Measurements from ENCODE around the gene PTHLH. TPM values are rescaled to one million over a fixed set of nuclear protein-coding genes. Genes with fewer than 3 reads are reported as not detected.
A peak's percentile ranks its signal among the peaks of the same experiment; 100 is the strongest.

Gene PTHLH
- total RNA-seq, 1 experiment from 2014 or later: not detected

- no peaks in the 10 kb centered on the region for H3K36me3 Mint-ChIP-seq
- H3K27ac Mint-ChIP-seq: no peak overlapping the region
Measured at GRCh38 chr12:27998170-27998569, 25.6 kb upstream of the PTHLH start.

GRCh38 chr12:27996761-27997160 lies 24.2 kb upstream of the PTHLH start:
- no peaks in the 10 kb centered on the region for H3K27me3 Mint-ChIP-seq (ENCODE audit: low read depth)
- peak overlapping the region; percentile 66; the same call in 1 of the 2 replicates for H3K27ac Mint-ChIP-seq
- ChIA-PET CTCF (no interaction called here), POLR2A (no interaction called here)
- peaks cover 19% of the 10 kb centered on the region for H3K4me1 Mint-ChIP-seq
- H3K9me3 Mint-ChIP-seq: no peaks in the 10 kb centered on the region; the same call in 1 of the 2 replicates
- no peak overlapping the region for H3K4me3 Mint-ChIP-seq
- peak; percentile 32; the same call in 1 of the 2 replicates for ATAC-seq
- no peak for DNase-seq (ENCODE audit: low spot score)
- H3K36me3 Mint-ChIP-seq: no peaks in the 10 kb centered on the region
- no peak for TF ChIP-seq OVOL2 (CRISPR knock-in tag; IDR thresholded peaks at IDR 0.05; ENCODE audit: borderline replicate concordance)
- TF ChIP-seq TP53 (CRISPR knock-in tag; IDR thresholded peaks at IDR 0.05): no peak
- TF ChIP-seq NR3C1 (CRISPR knock-in tag; conservative IDR thresholded peaks at IDR 0.05; ENCODE audit: low read depth): no peak
- no peak for TF ChIP-seq ATF3 (CRISPR knock-in tag; conservative IDR thresholded peaks at IDR 0.05)
- TF ChIP-seq GTF2I (CRISPR knock-in tag; conservative IDR thresholded peaks at IDR 0.05): no peak
- no peak for TF ChIP-seq ERG (CRISPR knock-in tag; IDR thresholded peaks at IDR 0.05)
- no peak for TF ChIP-seq SMAD4 (CRISPR knock-in tag; IDR thresholded peaks at IDR 0.05)
- no peak for TF ChIP-seq FOXP1 (CRISPR knock-in tag; IDR thresholded peaks at IDR 0.05; ENCODE audit: borderline replicate concordance)

More at GRCh38 chr12:27998170-27998569, 25.6 kb upstream of the PTHLH start:
- H3K4me3 Mint-ChIP-seq: no peak overlapping the region
- no peaks in the 10 kb centered on the region for H3K27me3 Mint-ChIP-seq (ENCODE audit: low read depth)
- no peak for DNase-seq (ENCODE audit: low spot score)
- TF ChIP-seq SP1 (CRISPR knock-in tag; conservative IDR thresholded peaks at IDR 0.05): no peak
- no peak for TF ChIP-seq AR (CRISPR knock-in tag; IDR thresholded peaks at IDR 0.05)
- no peaks in the 10 kb centered on the region; the same call in 1 of the 2 replicates for H3K9me3 Mint-ChIP-seq
- H3K4me1 Mint-ChIP-seq: peaks cover 19% of the 10 kb centered on the region
- ChIA-PET POLR2A (no interaction called here), CTCF (no interaction called here)
- ATAC-seq: no peak

- no peak overlapping the region for H3K27ac Mint-ChIP-seq
- CTCF ChIA-PET: no interaction called here
- no peaks in the 10 kb centered on the region for H3K36me3 Mint-ChIP-seq
- H3K4me1 Mint-ChIP-seq: peaks cover 19% of the 10 kb centered on the region
- H3K4me3 Mint-ChIP-seq: no peak overlapping the region
- no peak for ATAC-seq
- POLR2A ChIA-PET: no interaction called here
- peaks cover 6% of the 10 kb centered on the region for H3K9me3 Mint-ChIP-seq
- DNase-seq (ENCODE audit: low spot score): no peak
- no peaks in the 10 kb centered on the region for H3K27me3 Mint-ChIP-seq (ENCODE audit: low read depth)
- TF ChIP-seq MXD4 (CRISPR knock-in tag; IDR thresholded peaks at IDR 0.05; ENCODE audit: borderline replicate concordance) (no peak), NR2C2 (CRISPR knock-in tag; IDR thresholded peaks at IDR 0.05) (no peak), NR1H2 (CRISPR knock-in tag; IDR thresholded peaks at IDR 0.05) (no peak), CBFB (CRISPR knock-in tag; IDR thresholded peaks at IDR 0.05; ENCODE audit: low read depth) (no peak), HMGA2 (CRISPR knock-in tag; IDR thresholded peaks at IDR 0.05) (no peak), MAX (CRISPR knock-in tag; IDR thresholded peaks at IDR 0.05) (no peak), USF1 (CRISPR knock-in tag; IDR thresholded peaks at IDR 0.05) (no peak), ZNF512 (CRISPR knock-in tag; IDR thresholded peaks at IDR 0.05; ENCODE audit: borderline replicate concordance) (no peak), ZMAT4 (CRISPR knock-in tag; IDR thresholded peaks at IDR 0.05) (no peak), ESRRA (CRISPR knock-in tag; IDR thresholded peaks at IDR 0.05; ENCODE audit: borderline replicate concordance) (no peak)
Measured at GRCh38 chr12:27995406-27995805, 22.9 kb upstream of the PTHLH start.
